Measurements from ENCODE around the gene KCNS1. TPM values are rescaled to one million over a fixed set of nuclear protein-coding genes. Genes with fewer than 3 reads are reported as not detected.

The KCNS1 gene
- total and polyA plus RNA-seq, 2 of the 8 experiments (the other 6 are each of a cell fraction or from before 2014, with no cell fraction given), result 1.4 to 1.8 TPM

- Histone ChIP-seq H3K27ac (ENCODE audit: low read depth, low read length) (no peak overlapping the region), H3K9me3 (ENCODE audit: insufficient read depth in 2 of 2, low read depth in 1 of 2, low read length in 1 of 2) (0 out of 4 replicates have a peak, but pooled peaks cover 0 to 7% of the 10 kb centered on the region in 2 experiments), H3K36me3 (ENCODE audit: control insufficient read depth in 2 of 4, insufficient read depth in 4 of 4, low read length in 3 of 4) (no peaks in the 10 kb centered on the region), H4K91ac (replicated peaks; ENCODE audit: insufficient read length, low read length) (no peak overlapping the region), H2BK120ac (replicated peaks; ENCODE audit: low read depth, low read length) (no peak overlapping the region), H3K23ac (ENCODE audit: insufficient read length) (no peak overlapping the region), H3K9ac (replicated peaks in 1 of 4; ENCODE audit: extremely low read depth in 1 of 4, low read depth in 3 of 4, low read length in 3 of 4) (peak overlapping the region in 1 of 4 experiments; percentile 49; a peak in 1 of 7 replicates), H2AFZ (ENCODE audit: low read length) (0 out of 2 replicates have a peak overlapping the region, but pooled peaks have one; percentile 4), H3K27me3 (replicated peaks in 1 of 4; ENCODE audit: control insufficient read depth in 3 of 4, extremely low read depth in 1 of 4, insufficient read depth in 3 of 4, low read length in 3 of 4) (no peaks in the 10 kb centered on the region; a peak in 1 of 7 replicates), H4K20me1 (replicated peaks in 1 of 2; ENCODE audit: control insufficient read depth in 1 of 2, insufficient read depth in 2 of 2, low read length in 2 of 2) (no peaks in the 10 kb centered on the region), H3K79me2 (ENCODE audit: control insufficient read depth in 1 of 2, insufficient read depth in 2 of 2, low read length in 2 of 2) (no peaks in the 10 kb centered on the region), H3K4me1 (replicated peaks in 1 of 4; ENCODE audit: control insufficient read depth in 3 of 4, insufficient read depth in 4 of 4, low read length in 3 of 4) (no peaks in the 10 kb centered on the region), H4K5ac (ENCODE audit: insufficient read length, low read depth, low read length) (no peak overlapping the region), H2BK5ac (ENCODE audit: low read depth, low read length) (no peak overlapping the region), H2BK12ac (ENCODE audit: low read depth, low read length) (no peak overlapping the region), H3K56ac (replicated peaks; ENCODE audit: insufficient read length, low read depth, low read length) (no peak overlapping the region), H4K8ac (ENCODE audit: extremely low read depth, insufficient read depth, low read length) (no peak overlapping the region), H2BK20ac (ENCODE audit: low read length) (no peak overlapping the region), H3K18ac (ENCODE audit: extremely low read depth, low read length) (no peak overlapping the region), H3K4me2 (ENCODE audit: insufficient read depth in 1 of 2, low read depth in 2 of 2, low read length in 2 of 2) (no peak overlapping the region), H3K79me1 (ENCODE audit: low read depth, low read length) (no peaks in the 10 kb centered on the region), H3K14ac (ENCODE audit: insufficient read length) (no peak overlapping the region), H3K4ac (replicated peaks; ENCODE audit: insufficient read length, low read depth, low read length) (no peak overlapping the region), H2BK15ac (ENCODE audit: low read length) (no peak overlapping the region), H3K23me2 (ENCODE audit: low read depth, low read length) (no peaks in the 10 kb centered on the region), H2AK5ac (ENCODE audit: low read depth, low read length) (no peak overlapping the region), H3K4me3 (ENCODE audit: extremely low read depth in 1 of 4, insufficient read depth in 2 of 4, low read depth in 3 of 4, low read length in 4 of 4) (no peak overlapping the region)
- 87% methylated on average over 2 of the region's 2 CpGs; no CpG with 5 or more reads in 1 of the 2 experiments for WGBS, 2 experiments (ENCODE audit: extremely low coverage in 1 of 2, insufficient coverage in 1 of 2, insufficient read length in 1 of 2, insufficient replicate concordance in 2 of 2, low coverage in 1 of 2, low lambda C conversion rate in 2 of 2, missing lambda C conversion rate in 1 of 2)
- ChIA-PET CTCF (ENCODE audit: partially characterized antibody) (interaction anchor here (1.1 to 3.6 kb wide), 4 partner anchors 10 to 163 kb away, joined by 3 to 32 read pairs (median 6); no protein-coding TSS in a partner anchor), POLR2A (ENCODE audit: partially characterized antibody) (no interaction called here)
- no peak for DNase-seq (ENCODE audit: low read depth in 1 of 2, low spot score in 2 of 2)
- peak; percentile 13 for FAIRE-seq
- TF ChIP-seq JUN (IDR thresholded peaks at IDR 0.05; ENCODE audit: low read depth, low read length), result no peak
Observed at GRCh38 chr20:45128099-45128498, 27.2 kb upstream of the KCNS1 start.
